ENCODE measurements around the gene PRRC2B.
"Not testable (repeated sequence)": the region's sequence is repeated elsewhere in the genome, so short reads cannot be mapped to it uniquely, and the experiment has no call there.

Gene PRRC2B

GRCh38 chr9:131464354-131465000, 70.6 kb downstream of the PRRC2B start:
- H3K27me3 ChIP-seq (ENCODE audit: control insufficient read depth in 5 of 5, insufficient read depth in 4 of 5, low read length in 5 of 5), result no peaks in the 10 kb centered on the region
- H3K36me3 ChIP-seq (ENCODE audit: control insufficient read depth in 5 of 5, insufficient read depth in 5 of 5, low read length in 5 of 5), result peaks cover 23 to 92% (median 79%) of the 10 kb centered on the region in 5 donors
- H3K9me3 ChIP-seq (ENCODE audit: control insufficient read depth in 5 of 5, low read length in 5 of 5), result no peaks in the 10 kb centered on the region
- no peak overlapping the region for H3K4me3 ChIP-seq (ENCODE audit: low read depth in 1 of 5, low read length in 5 of 5)
- no peak overlapping the region for H3K27ac ChIP-seq (ENCODE audit: low read depth, low read length)
- H3K9ac ChIP-seq (ENCODE audit: low read length in 5 of 5), result no peak overlapping the region
- H3K4me1 ChIP-seq (ENCODE audit: control insufficient read depth in 5 of 5, insufficient read depth in 5 of 5, low read length in 5 of 5), result no peaks in the 10 kb centered on the region

- Histone ChIP-seq H3K9ac (ENCODE audit: low read length in 5 of 5) (no peak overlapping the region), H3K4me1 (ENCODE audit: control insufficient read depth in 5 of 5, insufficient read depth in 5 of 5, low read length in 5 of 5) (no peaks in the 10 kb centered on the region), H3K36me3 (ENCODE audit: control insufficient read depth in 5 of 5, insufficient read depth in 5 of 5, low read length in 5 of 5) (peaks cover 17 to 92% (median 80%) of the 10 kb centered on the region in 5 donors), H3K4me3 (ENCODE audit: low read depth in 1 of 5, low read length in 5 of 5) (no peak overlapping the region), H3K27me3 (ENCODE audit: control insufficient read depth in 5 of 5, insufficient read depth in 4 of 5, low read length in 5 of 5) (no peaks in the 10 kb centered on the region), H3K27ac (ENCODE audit: low read depth, low read length) (no peak overlapping the region), H3K9me3 (ENCODE audit: control insufficient read depth in 5 of 5, low read length in 5 of 5) (no peaks in the 10 kb centered on the region)
These were observed 71.5 kb downstream of the PRRC2B start for GRCh38 chr9:131465401-131465800.

- Histone ChIP-seq H3K9ac (ENCODE audit: low read length in 5 of 5) (no peak overlapping the region), H3K27ac (ENCODE audit: low read depth, low read length) (no peak overlapping the region), H3K9me3 (ENCODE audit: control insufficient read depth in 5 of 5, low read length in 5 of 5) (no peaks in the 10 kb centered on the region), H3K4me3 (ENCODE audit: low read depth in 1 of 5, low read length in 5 of 5) (no peak overlapping the region), H3K27me3 (ENCODE audit: control insufficient read depth in 5 of 5, insufficient read depth in 4 of 5, low read length in 5 of 5) (no peaks in the 10 kb centered on the region), H3K4me1 (ENCODE audit: control insufficient read depth in 5 of 5, insufficient read depth in 5 of 5, low read length in 5 of 5) (no peaks in the 10 kb centered on the region), H3K36me3 (ENCODE audit: control insufficient read depth in 5 of 5, insufficient read depth in 5 of 5, low read length in 5 of 5) (peaks cover 25 to 91% (median 80%) of the 10 kb centered on the region in 5 donors)
These were observed 73.5 kb downstream of the PRRC2B start for GRCh38 chr9:131467214-131467935.

GRCh38 chr9:131468031-131468430, 74.1 kb downstream of the PRRC2B start:
- no peaks in the 10 kb centered on the region for H3K9me3 ChIP-seq (ENCODE audit: control insufficient read depth in 5 of 5, low read length in 5 of 5)
- H3K27ac ChIP-seq (ENCODE audit: low read depth, low read length), result no peak overlapping the region
- H3K4me3 ChIP-seq (ENCODE audit: low read depth in 1 of 5, low read length in 5 of 5), result no peak overlapping the region
- no peaks in the 10 kb centered on the region for H3K4me1 ChIP-seq (ENCODE audit: control insufficient read depth in 5 of 5, insufficient read depth in 5 of 5, low read length in 5 of 5)
- H3K36me3 ChIP-seq (ENCODE audit: control insufficient read depth in 5 of 5, insufficient read depth in 5 of 5, low read length in 5 of 5), result peaks cover 25 to 95% (median 83%) of the 10 kb centered on the region in 5 donors
- H3K27me3 ChIP-seq (ENCODE audit: control insufficient read depth in 5 of 5, insufficient read depth in 4 of 5, low read length in 5 of 5), result no peaks in the 10 kb centered on the region
- no peak overlapping the region for H3K9ac ChIP-seq (ENCODE audit: low read length in 5 of 5)

GRCh38 chr9:131469356-131469755, 75.5 kb downstream of the PRRC2B start:
- Histone ChIP-seq H3K27me3 (ENCODE audit: control insufficient read depth in 5 of 5, insufficient read depth in 4 of 5, low read length in 5 of 5) (no peaks in the 10 kb centered on the region), H3K4me3 (ENCODE audit: low read depth in 1 of 5, low read length in 5 of 5) (no peak overlapping the region), H3K36me3 (ENCODE audit: control insufficient read depth in 5 of 5, insufficient read depth in 5 of 5, low read length in 5 of 5) (peaks cover 25 to 95% (median 86%) of the 10 kb centered on the region in 5 donors), H3K4me1 (ENCODE audit: control insufficient read depth in 5 of 5, insufficient read depth in 5 of 5, low read length in 5 of 5) (peaks cover 0 to 7% (median 0%) of the 10 kb centered on the region in 5 donors), H3K9ac (ENCODE audit: low read length in 5 of 5) (no peak overlapping the region), H3K27ac (ENCODE audit: low read depth, low read length) (no peak overlapping the region), H3K9me3 (ENCODE audit: control insufficient read depth in 5 of 5, low read length in 5 of 5) (no peaks in the 10 kb centered on the region)

GRCh38 chr9:131469951-131470350, 76.1 kb downstream of the PRRC2B start:
- no peaks in the 10 kb centered on the region for H3K9me3 ChIP-seq (ENCODE audit: control insufficient read depth in 5 of 5, low read length in 5 of 5)
- H3K36me3 ChIP-seq (ENCODE audit: control insufficient read depth in 5 of 5, insufficient read depth in 5 of 5, low read length in 5 of 5), result peaks cover 25 to 95% (median 86%) of the 10 kb centered on the region in 5 donors
- H3K27me3 ChIP-seq (ENCODE audit: control insufficient read depth in 5 of 5, insufficient read depth in 4 of 5, low read length in 5 of 5), result no peaks in the 10 kb centered on the region
- no peak overlapping the region for H3K4me3 ChIP-seq (ENCODE audit: low read depth in 1 of 5, low read length in 5 of 5)
- no peak overlapping the region for H3K9ac ChIP-seq (ENCODE audit: low read length in 5 of 5)
- H3K27ac ChIP-seq (ENCODE audit: low read depth, low read length), result no peak overlapping the region
- H3K4me1 ChIP-seq (ENCODE audit: control insufficient read depth in 5 of 5, insufficient read depth in 5 of 5, low read length in 5 of 5), result peaks cover 0 to 8% (median 0%) of the 10 kb centered on the region in 5 donors

- Histone ChIP-seq H3K9ac (ENCODE audit: low read length in 5 of 5) (no peak overlapping the region), H3K36me3 (ENCODE audit: control insufficient read depth in 5 of 5, insufficient read depth in 5 of 5, low read length in 5 of 5) (peaks cover 23 to 95% (median 86%) of the 10 kb centered on the region in 5 donors), H3K27ac (ENCODE audit: low read depth, low read length) (no peak overlapping the region), H3K4me3 (ENCODE audit: low read depth in 1 of 5, low read length in 5 of 5) (no peak overlapping the region), H3K9me3 (ENCODE audit: control insufficient read depth in 5 of 5, low read length in 5 of 5) (no peaks in the 10 kb centered on the region), H3K27me3 (ENCODE audit: control insufficient read depth in 5 of 5, insufficient read depth in 4 of 5, low read length in 5 of 5) (no peaks in the 10 kb centered on the region), H3K4me1 (ENCODE audit: control insufficient read depth in 5 of 5, insufficient read depth in 5 of 5, low read length in 5 of 5) (peaks cover 0 to 8% (median 0%) of the 10 kb centered on the region in 5 donors)
These were observed 76.7 kb downstream of the PRRC2B start for GRCh38 chr9:131470581-131470991.

- not testable (repeated sequence) for H3K4me1 ChIP-seq (ENCODE audit: control insufficient read depth in 5 of 5, insufficient read depth in 5 of 5, low read length in 5 of 5); H3K27ac ChIP-seq (ENCODE audit: low read depth, low read length); H3K9me3 ChIP-seq (ENCODE audit: control insufficient read depth in 5 of 5, low read length in 5 of 5); H3K4me3 ChIP-seq (ENCODE audit: low read depth in 1 of 5, low read length in 5 of 5); H3K27me3 ChIP-seq (ENCODE audit: control insufficient read depth in 5 of 5, insufficient read depth in 4 of 5, low read length in 5 of 5); H3K9ac ChIP-seq (ENCODE audit: low read length in 5 of 5)
- peaks cover 18 to 95% (median 92%) of the 10 kb centered on the region in 5 donors for H3K36me3 ChIP-seq (ENCODE audit: control insufficient read depth in 5 of 5, insufficient read depth in 5 of 5, low read length in 5 of 5)
These were observed 78.2 kb downstream of the PRRC2B start for GRCh38 chr9:131472085-131472484.

- Histone ChIP-seq H3K4me3 (ENCODE audit: low read depth in 1 of 5, low read length in 5 of 5) (no peak overlapping the region), H3K27ac (ENCODE audit: low read depth, low read length) (no peak overlapping the region), H3K4me1 (ENCODE audit: control insufficient read depth in 5 of 5, insufficient read depth in 5 of 5, low read length in 5 of 5) (peaks cover 0 to 8% (median 0%) of the 10 kb centered on the region in 5 donors), H3K9me3 (ENCODE audit: control insufficient read depth in 5 of 5, low read length in 5 of 5) (no peaks in the 10 kb centered on the region), H3K9ac (ENCODE audit: low read length in 5 of 5) (peak overlapping the region in 1 of 5 donors; percentile 35), H3K36me3 (ENCODE audit: control insufficient read depth in 5 of 5, insufficient read depth in 5 of 5, low read length in 5 of 5) (peaks cover 16 to 95% (median 92%) of the 10 kb centered on the region in 5 donors), H3K27me3 (ENCODE audit: control insufficient read depth in 5 of 5, insufficient read depth in 4 of 5, low read length in 5 of 5) (no peaks in the 10 kb centered on the region)
These were observed 79.5 kb downstream of the PRRC2B start for GRCh38 chr9:131473198-131473885.

- Histone ChIP-seq H3K27me3 (ENCODE audit: control insufficient read depth in 5 of 5, insufficient read depth in 4 of 5, low read length in 5 of 5) (no peaks in the 10 kb centered on the region), H3K4me1 (ENCODE audit: control insufficient read depth in 5 of 5, insufficient read depth in 5 of 5, low read length in 5 of 5) (peaks cover 0 to 8% (median 0%) of the 10 kb centered on the region in 5 donors), H3K4me3 (ENCODE audit: low read depth in 1 of 5, low read length in 5 of 5) (no peak overlapping the region), H3K36me3 (ENCODE audit: control insufficient read depth in 5 of 5, insufficient read depth in 5 of 5, low read length in 5 of 5) (peaks cover 12 to 93% (median 91%) of the 10 kb centered on the region in 5 donors), H3K9ac (ENCODE audit: low read length in 5 of 5) (peak overlapping the region in 1 of 5 donors; percentile 35), H3K9me3 (ENCODE audit: control insufficient read depth in 5 of 5, low read length in 5 of 5) (no peaks in the 10 kb centered on the region), H3K27ac (ENCODE audit: low read depth, low read length) (no peak overlapping the region)
These were observed 80.0 kb downstream of the PRRC2B start for GRCh38 chr9:131473891-131474290.

Data from subcutaneous abdominal adipose tissue (tissue), 5 donors.